HEK293 (cell line): ENCODE measurements around the gene MELTF.

ENCODE experiments used
- CTCF ChIA-PET: fragments of 350-600 bp; formaldehyde crosslinking; extraction: SDS; loops from one replicate; lab custom pipeline; 2021; ENCODE audit warnings: antibody characterized with exemption; lab: Yijun Ruan, JAX
- POLR2A ChIA-PET: fragments of 300-600 bp; formaldehyde crosslinking; extraction: SDS; loops from one replicate; lab custom pipeline; 2020; ENCODE audit warnings: antibody characterized with exemption, inconsistent platforms; lab: Yijun Ruan, JAX
- H3K27ac ChIP-seq: fragments of 200-500 bp; sonication (Bioruptor generic); 2 replicates; pipeline ENCODE4 v1.5.1; 2014; ENCODE audit warnings: low read depth, low read length, control low read depth, inconsistent platforms; ENCODE audit errors: extremely low read depth
- H3K36me3 ChIP-seq, 2 experiments: fragments of 200-500 bp in 1 of 2; sonication (Bioruptor generic) in 1 of 2; 1 replicate in 1 of 2; 2 replicates in 1 of 2; pipeline ENCODE4 v1.5.1; 2014 to 2017; ENCODE audit warnings: inconsistent platforms in 2 of 2, low read length in 2 of 2; ENCODE audit not compliant: control insufficient read depth in 2 of 2, insufficient read depth in 1 of 2
- H3K4me1 ChIP-seq: fragments of 200-500 bp; sonication (Bioruptor generic); 2 replicates; pipeline ENCODE4 v1.5.1; 2014; ENCODE audit warnings: mild to moderate bottlenecking, low read length, inconsistent platforms; ENCODE audit not compliant: control insufficient read depth, insufficient read depth
- H3K4me3 ChIP-seq: 2 replicates; pipeline ENCODE4 v1.5.1; 2011; ENCODE audit warnings: low read depth, mild to moderate bottlenecking, control low read depth, low read length, moderate library complexity
- H3K9me3 ChIP-seq: fragments of 200-500 bp; sonication (Bioruptor generic); 2 replicates; pipeline ENCODE4 v1.5.1; 2014; ENCODE audit warnings: low read depth, low read length, inconsistent platforms; ENCODE audit not compliant: control insufficient read depth, insufficient read depth
- BCL11A ChIP-seq: fragments of 450-650 bp; formaldehyde crosslinking; IDR thresholded peaks from 2 replicates; pipeline ENCODE4 v1.5.1; 2016; ENCODE audit warnings: low read depth, missing biosample characterization, missing genetic modification characterization
- EGR2 ChIP-seq: fragments of 450-650 bp; formaldehyde crosslinking; IDR thresholded peaks from 2 replicates; pipeline ENCODE4 v1.5.1; 2016; ENCODE audit warnings: low read depth, missing biosample characterization, missing genetic modification characterization
- GLIS2 ChIP-seq: fragments of 450-650 bp; formaldehyde crosslinking; IDR thresholded peaks from 2 replicates; pipeline ENCODE4 v1.5.1; 2016; ENCODE audit warnings: missing biosample characterization, missing genetic modification characterization
- SCRT2 ChIP-seq: fragments of 450-650 bp; formaldehyde crosslinking; IDR thresholded peaks from 2 replicates; pipeline ENCODE4 v1.5.1; 2016; ENCODE audit warnings: missing biosample characterization, missing genetic modification characterization
- ZBTB17 ChIP-seq: fragments of 450-650 bp; formaldehyde crosslinking; IDR thresholded peaks from 2 replicates; pipeline ENCODE4 v1.5.1; 2016; ENCODE audit warnings: missing biosample characterization, missing genetic modification characterization
- ZBTB21 ChIP-seq: fragments of 450-650 bp; formaldehyde crosslinking; IDR thresholded peaks from 2 replicates; pipeline ENCODE4 v1.5.1; 2017; ENCODE audit warnings: missing biosample characterization, missing genetic modification characterization
- ZBTB6 ChIP-seq: fragments of 450-650 bp; formaldehyde crosslinking; IDR thresholded peaks from 2 replicates; pipeline ENCODE4 v1.5.1; 2017; ENCODE audit warnings: missing biosample characterization, missing genetic modification characterization
- ZBTB7A ChIP-seq: fragments of 450-650 bp; formaldehyde crosslinking; IDR thresholded peaks from 2 replicates; pipeline ENCODE4 v1.5.1; 2016; ENCODE audit warnings: low read depth, missing biosample characterization, missing genetic modification characterization
- ZFP69B ChIP-seq: fragments of 450-650 bp; formaldehyde crosslinking; IDR thresholded peaks from 2 replicates; pipeline ENCODE4 v1.5.1; 2016; ENCODE audit warnings: missing biosample characterization, missing genetic modification characterization
- ZNF112 ChIP-seq: fragments of 450-650 bp; formaldehyde crosslinking; IDR thresholded peaks from 2 replicates; pipeline ENCODE4 v1.5.0; 2017; ENCODE audit warnings: missing biosample characterization, missing genetic modification characterization
- ZNF121 ChIP-seq: fragments of 450-650 bp; formaldehyde crosslinking; IDR thresholded peaks from 2 replicates; pipeline ENCODE4 v1.5.1; 2016; ENCODE audit warnings: missing biosample characterization, missing genetic modification characterization
- ZNF157 ChIP-seq: fragments of 450-650 bp; formaldehyde crosslinking; IDR thresholded peaks from 2 replicates; pipeline ENCODE4 v1.5.1; 2016; ENCODE audit warnings: missing biosample characterization, missing genetic modification characterization
- ZNF2 ChIP-seq: fragments of 450-650 bp; formaldehyde crosslinking; IDR thresholded peaks from 2 replicates; pipeline ENCODE4 v1.5.1; 2016; ENCODE audit warnings: missing biosample characterization, missing genetic modification characterization
- ZNF223 ChIP-seq: fragments of 450-650 bp; formaldehyde crosslinking; IDR thresholded peaks from 2 replicates; pipeline ENCODE4 v1.5.1; 2016; ENCODE audit warnings: missing biosample characterization, missing genetic modification characterization
- ZNF488 ChIP-seq: fragments of 450-650 bp; formaldehyde crosslinking; IDR thresholded peaks from 2 replicates; pipeline ENCODE4 v1.5.1; 2016; ENCODE audit warnings: missing biosample characterization, missing genetic modification characterization
- ZNF514 ChIP-seq: fragments of 450-650 bp; formaldehyde crosslinking; IDR thresholded peaks from 2 replicates; pipeline ENCODE4 v1.5.1; 2016; ENCODE audit warnings: missing biosample characterization, missing genetic modification characterization
- ZNF555 ChIP-seq: fragments of 450-650 bp; formaldehyde crosslinking; conservative IDR thresholded peaks from 2 replicates; pipeline ENCODE4 v1.5.1; 2017; ENCODE audit warnings: missing biosample characterization, mild to moderate bottlenecking, missing genetic modification characterization, inconsistent platforms
- ZNF610 ChIP-seq: fragments of 450-650 bp; formaldehyde crosslinking; IDR thresholded peaks from 2 replicates; pipeline ENCODE4 v1.5.1; 2016; ENCODE audit warnings: missing biosample characterization, missing genetic modification characterization, borderline replicate concordance
- ZNF629 ChIP-seq: fragments of 450-650 bp; formaldehyde crosslinking; IDR thresholded peaks from 2 replicates; pipeline ENCODE4 v1.5.1; 2017; ENCODE audit warnings: missing biosample characterization, missing genetic modification characterization
- ZNF658 ChIP-seq: fragments of 450-650 bp; formaldehyde crosslinking; IDR thresholded peaks from 2 replicates; pipeline ENCODE4; 2016; ENCODE audit warnings: missing biosample characterization, missing genetic modification characterization
- ZNF660 ChIP-seq: fragments of 450-650 bp; IDR thresholded peaks from 2 replicates; pipeline ENCODE4 v1.5.1; 2018; ENCODE audit warnings: missing biosample characterization, mild to moderate bottlenecking, missing genetic modification characterization
- ZNF76 ChIP-seq: fragments of 450-650 bp; formaldehyde crosslinking; IDR thresholded peaks from 2 replicates; pipeline ENCODE4; 2016; ENCODE audit warnings: low read depth, missing biosample characterization, missing genetic modification characterization, borderline replicate concordance
- ZNF843 ChIP-seq: fragments of 450-650 bp; formaldehyde crosslinking; IDR thresholded peaks from 2 replicates; pipeline ENCODE4 v1.5.1; 2016; ENCODE audit warnings: missing biosample characterization, missing genetic modification characterization
- ZSCAN30 ChIP-seq: fragments of 450-650 bp; IDR thresholded peaks from 2 replicates; pipeline ENCODE4 v1.5.1; 2018; ENCODE audit warnings: missing biosample characterization, mild to moderate bottlenecking, missing genetic modification characterization, moderate library complexity
- ZXDB ChIP-seq: fragments of 450-650 bp; formaldehyde crosslinking; IDR thresholded peaks from 2 replicates; pipeline ENCODE4 v1.5.1; 2016; ENCODE audit warnings: missing biosample characterization, missing genetic modification characterization
- TF ChIP-seq, protein P1 (sequence below): fragments of 450-650 bp; formaldehyde crosslinking; IDR thresholded peaks from 2 replicates; pipeline ENCODE4 v1.5.1; 2016; ENCODE audit warnings: missing biosample characterization, missing genetic modification characterization
- TF ChIP-seq, protein P2 (sequence below): fragments of 450-650 bp; formaldehyde crosslinking; IDR thresholded peaks from 2 replicates; pipeline ENCODE4 v1.5.1; 2016; ENCODE audit warnings: missing biosample characterization, missing genetic modification characterization
- TF ChIP-seq, protein P3 (sequence below): fragments of 450-650 bp; IDR thresholded peaks from 2 replicates; pipeline ENCODE4 v1.5.1; 2018; ENCODE audit warnings: missing biosample characterization, missing genetic modification characterization

MELTF gene

DNA sequence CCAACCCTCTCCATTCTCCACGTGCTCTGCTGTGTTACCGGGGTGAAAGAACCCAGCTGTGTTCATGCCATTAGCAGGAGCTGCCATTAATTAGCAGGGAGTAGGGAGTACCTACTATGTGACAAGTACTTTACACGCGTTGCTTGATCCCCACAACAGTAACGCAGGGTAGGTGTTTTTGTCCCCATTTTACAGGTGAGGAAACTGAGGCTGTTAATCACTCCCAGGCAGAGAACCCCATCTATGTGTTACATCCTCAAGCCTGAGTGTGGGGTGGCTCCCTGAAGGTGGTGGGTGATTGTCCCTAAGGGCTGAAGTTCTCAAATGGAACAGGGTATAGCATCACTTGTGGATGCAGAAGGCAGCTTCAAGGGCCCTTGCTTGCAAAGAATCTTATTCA is 22.8 kb downstream of the MELTF start:
- Histone ChIP-seq H3K27ac (no peak overlapping the region), H3K4me3 (no peak overlapping the region), H3K36me3 (peaks cover 0 to 15% of the 10 kb centered on the region in 2 experiments; a peak in 1 of 3 replicates), H3K9me3 (no peaks in the 10 kb centered on the region), H3K4me1 (no peaks in the 10 kb centered on the region; the same call in 1 of the 2 replicates)
- TF ChIP-seq ZXDB (tag by site-specific recombination): no peak
- TF ChIP-seq, protein P1, sequence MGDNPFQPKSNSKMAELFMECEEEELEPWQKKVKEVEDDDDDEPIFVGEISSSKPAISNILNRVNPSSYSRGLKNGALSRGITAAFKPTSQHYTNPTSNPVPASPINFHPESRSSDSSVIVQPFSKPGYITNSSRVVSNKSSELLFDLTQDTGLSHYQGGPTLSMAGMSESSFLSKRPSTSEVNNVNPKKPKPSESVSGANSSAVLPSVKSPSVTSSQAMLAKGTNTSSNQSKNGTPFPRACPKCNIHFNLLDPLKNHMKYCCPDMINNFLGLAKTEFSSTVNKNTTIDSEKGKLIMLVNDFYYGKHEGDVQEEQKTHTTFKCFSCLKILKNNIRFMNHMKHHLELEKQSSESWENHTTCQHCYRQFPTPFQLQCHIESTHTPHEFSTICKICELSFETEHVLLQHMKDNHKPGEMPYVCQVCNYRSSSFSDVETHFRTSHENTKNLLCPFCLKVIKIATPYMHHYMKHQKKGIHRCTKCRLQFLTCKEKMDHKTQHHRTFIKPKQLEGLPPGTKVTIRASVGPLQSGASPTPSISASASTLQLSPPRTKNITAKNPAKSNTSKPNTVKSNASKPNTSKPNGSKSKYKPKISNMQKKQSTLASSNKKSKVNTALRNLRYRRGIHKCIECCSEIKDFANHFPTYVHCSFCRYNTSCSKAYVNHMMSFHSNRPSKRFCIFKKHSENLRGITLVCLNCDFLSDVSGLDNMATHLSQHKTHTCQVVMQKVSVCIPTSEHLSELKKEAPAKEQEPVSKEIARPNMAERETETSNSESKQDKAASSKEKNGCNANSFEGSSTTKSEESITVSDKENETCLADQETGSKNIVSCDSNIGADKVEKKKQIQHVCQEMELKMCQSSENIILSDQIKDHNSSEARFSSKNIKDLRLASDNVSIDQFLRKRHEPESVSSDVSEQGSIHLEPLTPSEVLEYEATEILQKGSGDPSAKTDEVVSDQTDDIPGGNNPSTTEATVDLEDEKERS (tag by site-specific recombination): no peak
- TF ChIP-seq ZBTB21 (tag by site-specific recombination): no peak
- TF ChIP-seq ZNF660 (tag by site-specific recombination): no peak
- TF ChIP-seq ZSCAN30: no peak
- TF ChIP-seq ZNF121: no peak
- TF ChIP-seq ZNF488 (tag by site-specific recombination): no peak
- TF ChIP-seq ZNF514: no peak
- TF ChIP-seq ZNF555 (tag by site-specific recombination): no peak
- no peak for TF ChIP-seq ZNF223 (tag by site-specific recombination)
- no peak for TF ChIP-seq ZFP69B (tag by site-specific recombination)
- TF ChIP-seq ZNF629 (tag by site-specific recombination): no peak
- no peak for TF ChIP-seq SCRT2 (tag by site-specific recombination)
- ChIA-PET CTCF (interaction anchor here (1.0 kb wide), 1 partner anchor 22 kb away, joined by 3 read pairs; no protein-coding TSS in a partner anchor), POLR2A (interaction anchor here (0.6 kb wide), 1 partner anchor 60 kb away, joined by 4 read pairs; no protein-coding TSS in a partner anchor)

- no peak overlapping the region for H3K4me3 ChIP-seq
- TF ChIP-seq ZBTB17 (tag by site-specific recombination) (no peak), ZNF610 (no peak), ZNF2 (tag by site-specific recombination) (no peak), ZNF112 (tag by site-specific recombination) (no peak), BCL11A (tag by site-specific recombination) (no peak), ZNF658 (tag by site-specific recombination) (no peak), ZNF76 (tag by site-specific recombination) (no peak), ZBTB7A (no peak), ZBTB6 (tag by site-specific recombination) (no peak), ZNF157 (tag by site-specific recombination) (no peak), EGR2 (tag by site-specific recombination) (no peak), GLIS2 (tag by site-specific recombination) (no peak), ZNF843 (tag by site-specific recombination) (no peak)
- TF ChIP-seq, protein P2, sequence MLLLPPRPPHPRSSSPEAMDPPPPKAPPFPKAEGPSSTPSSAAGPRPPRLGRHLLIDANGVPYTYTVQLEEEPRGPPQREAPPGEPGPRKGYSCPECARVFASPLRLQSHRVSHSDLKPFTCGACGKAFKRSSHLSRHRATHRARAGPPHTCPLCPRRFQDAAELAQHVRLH (tag by site-specific recombination): no peak
- TF ChIP-seq, protein P3, sequence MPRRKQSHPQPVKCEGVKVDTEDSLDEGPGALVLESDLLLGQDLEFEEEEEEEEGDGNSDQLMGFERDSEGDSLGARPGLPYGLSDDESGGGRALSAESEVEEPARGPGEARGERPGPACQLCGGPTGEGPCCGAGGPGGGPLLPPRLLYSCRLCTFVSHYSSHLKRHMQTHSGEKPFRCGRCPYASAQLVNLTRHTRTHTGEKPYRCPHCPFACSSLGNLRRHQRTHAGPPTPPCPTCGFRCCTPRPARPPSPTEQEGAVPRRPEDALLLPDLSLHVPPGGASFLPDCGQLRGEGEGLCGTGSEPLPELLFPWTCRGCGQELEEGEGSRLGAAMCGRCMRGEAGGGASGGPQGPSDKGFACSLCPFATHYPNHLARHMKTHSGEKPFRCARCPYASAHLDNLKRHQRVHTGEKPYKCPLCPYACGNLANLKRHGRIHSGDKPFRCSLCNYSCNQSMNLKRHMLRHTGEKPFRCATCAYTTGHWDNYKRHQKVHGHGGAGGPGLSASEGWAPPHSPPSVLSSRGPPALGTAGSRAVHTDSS (tag by site-specific recombination): no peak
- H3K27ac ChIP-seq: no peak overlapping the region
- ChIA-PET CTCF (interaction anchor here (1.0 kb wide), 1 partner anchor 23 kb away, joined by 3 read pairs; no protein-coding TSS in a partner anchor), POLR2A (no interaction called here)
- H3K36me3 ChIP-seq: peaks cover 0 to 15% of the 10 kb centered on the region in 2 experiments; a peak in 1 of 3 replicates
- no peaks in the 10 kb centered on the region for H3K9me3 ChIP-seq
- H3K4me1 ChIP-seq: no peaks in the 10 kb centered on the region; the same call in 1 of the 2 replicates
Measured at GRCh38 chr3:197006446-197006845, 23.2 kb downstream of the MELTF start.
